PC-9 (cell line): ENCODE measurements around the gene GSTM1.

Experiments
- CTCF ChIP-seq: fragments of 200-600 bp; sonication (generic); conservative IDR thresholded peaks from 2 replicates; pipeline ENCODE4 v1.6.1; 2017; ENCODE audit warnings: mixed run types, antibody characterized with exemption, mild to moderate bottlenecking, moderate library complexity
- EZH2 ChIP-seq: fragments of 200-600 bp; sonication (generic); IDR thresholded peaks from 2 replicates; pipeline ENCODE4 v1.8.0; 2017; ENCODE audit warnings: antibody characterized with exemption, low read depth

GRCh38 chr1:109639063-109639840 lies 48.4 kb upstream of the GSTM1 start:
- TF ChIP-seq EZH2 (no peak), CTCF (no peak)
